ENCODE data around the gene GNAS. TPM values are rescaled to one million over a fixed set of nuclear protein-coding genes. Genes with fewer than 3 reads are reported as not detected.

Gene GNAS
- total RNA-seq (100 to 1,000 TPM; 745 to 849 (median 769) TPM), polyA plus RNA-seq (100 to 1,000 TPM; 722 to 854 (median 771) TPM)
- long read RNA-seq, donor 1, transcript GNAS-201 (12 exons, 1,866 nt) = major isoform, 148 of 1,000 reads
- long read RNA-seq, donor 1, transcript GNAS-231 (2 exons, 493 nt) = minor isoform, 25 of 1,000 reads
- long read RNA-seq, donor 1, transcript GNAS-210 (13 exons, 1,972 nt) = minor isoform, 126 of 1,000 reads
- long read RNA-seq, donor 1, transcript GNAS-238 (12 exons, 1,534 nt) = minor isoform, 13 of 1,000 reads
- long read RNA-seq, donor 1, partial matches to known transcripts = 667 of 1,000 reads
- long read RNA-seq, donor 1, other reads (novel, unspliced or antisense) = 0 of 1,000 reads
- long read RNA-seq, donor 2, full-length matches to known transcripts = 338 of 964 reads
- long read RNA-seq, donor 2, partial matches to known transcripts = 613 of 964 reads
- long read RNA-seq, donor 2, other reads (novel, unspliced or antisense) = 13 of 964 reads

DNA sequence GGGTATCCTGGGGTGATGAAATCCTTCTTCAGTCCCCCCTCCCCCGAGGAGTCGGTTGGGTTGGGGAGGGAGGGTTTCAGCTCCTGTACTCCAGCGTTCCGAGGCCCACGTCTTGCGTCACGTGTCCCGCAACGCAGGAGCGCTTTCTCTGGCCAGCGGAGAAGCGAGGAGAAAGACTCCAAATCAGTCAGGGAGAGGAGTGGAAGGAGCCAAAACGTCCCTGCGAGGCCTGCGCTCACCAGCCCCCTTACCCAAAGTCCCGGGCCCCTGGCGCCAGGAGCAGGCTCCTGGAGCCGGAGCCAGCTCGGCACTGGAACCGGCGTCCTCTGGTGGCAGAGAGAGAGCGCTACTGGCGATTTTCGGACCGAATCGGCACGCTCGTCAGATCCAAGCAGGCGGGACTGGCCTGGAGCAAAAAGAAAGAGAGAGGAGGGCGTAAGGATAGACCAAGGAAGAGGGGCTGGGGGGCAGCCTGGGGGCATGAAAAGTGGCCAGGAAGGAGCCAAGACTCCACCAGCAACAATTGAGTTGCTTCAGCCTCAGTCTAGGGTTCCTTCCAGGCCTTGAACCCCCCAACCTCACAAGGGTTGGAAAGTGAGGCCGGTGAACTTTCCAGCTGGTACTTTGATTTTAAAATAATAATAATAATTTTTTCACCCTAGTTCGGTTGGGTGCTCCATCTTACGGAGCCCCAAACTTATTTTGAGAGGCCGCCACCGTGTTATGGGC, at the start of gene GNAS:
GNAS (plus strand) TSS at position 174 of the 729 bp plus-strand sequence.
- WGBS, 5 donors = 30 to 45% (median 35%) methylated on average over 25 to 35 of the region's 35 CpGs
- Histone ChIP-seq H3K4me3 (peak within 1 kb of the TSS in 7 of 8 donors; percentile 28 to 69 (median 39)), H3K27ac (no peak within 1 kb of the TSS), H3K4me1 (peaks cover 0 to 47% (median 36%) of the 10 kb centered on the region in 6 donors), H3K27me3 (replicated peaks in 1 of 7) (peaks cover 0 to 88% (median 66%) of the 10 kb centered on the region in 7 donors), H3K36me3 (no peaks in the 10 kb centered on the region), H3K9me3 (no peaks in the 10 kb centered on the region)
- intact Hi-C loops (cut with DNase I; ENCODE audit: low total_unique reads) = no loop called here
- TF ChIP-seq POLR2A (IDR thresholded peaks at IDR 0.05) = no peak
- TF ChIP-seq, protein P1, sequence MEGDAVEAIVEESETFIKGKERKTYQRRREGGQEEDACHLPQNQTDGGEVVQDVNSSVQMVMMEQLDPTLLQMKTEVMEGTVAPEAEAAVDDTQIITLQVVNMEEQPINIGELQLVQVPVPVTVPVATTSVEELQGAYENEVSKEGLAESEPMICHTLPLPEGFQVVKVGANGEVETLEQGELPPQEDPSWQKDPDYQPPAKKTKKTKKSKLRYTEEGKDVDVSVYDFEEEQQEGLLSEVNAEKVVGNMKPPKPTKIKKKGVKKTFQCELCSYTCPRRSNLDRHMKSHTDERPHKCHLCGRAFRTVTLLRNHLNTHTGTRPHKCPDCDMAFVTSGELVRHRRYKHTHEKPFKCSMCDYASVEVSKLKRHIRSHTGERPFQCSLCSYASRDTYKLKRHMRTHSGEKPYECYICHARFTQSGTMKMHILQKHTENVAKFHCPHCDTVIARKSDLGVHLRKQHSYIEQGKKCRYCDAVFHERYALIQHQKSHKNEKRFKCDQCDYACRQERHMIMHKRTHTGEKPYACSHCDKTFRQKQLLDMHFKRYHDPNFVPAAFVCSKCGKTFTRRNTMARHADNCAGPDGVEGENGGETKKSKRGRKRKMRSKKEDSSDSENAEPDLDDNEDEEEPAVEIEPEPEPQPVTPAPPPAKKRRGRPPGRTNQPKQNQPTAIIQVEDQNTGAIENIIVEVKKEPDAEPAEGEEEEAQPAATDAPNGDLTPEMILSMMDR (IDR thresholded peaks at IDR 0.05 in 8 of 11, conservative IDR thresholded peaks at IDR 0.05 in 3 of 11) = peak in 7 of 11 experiments; percentile 28 to 57 (median 47)
- peak; percentile 80 for DNase-seq

DNA sequence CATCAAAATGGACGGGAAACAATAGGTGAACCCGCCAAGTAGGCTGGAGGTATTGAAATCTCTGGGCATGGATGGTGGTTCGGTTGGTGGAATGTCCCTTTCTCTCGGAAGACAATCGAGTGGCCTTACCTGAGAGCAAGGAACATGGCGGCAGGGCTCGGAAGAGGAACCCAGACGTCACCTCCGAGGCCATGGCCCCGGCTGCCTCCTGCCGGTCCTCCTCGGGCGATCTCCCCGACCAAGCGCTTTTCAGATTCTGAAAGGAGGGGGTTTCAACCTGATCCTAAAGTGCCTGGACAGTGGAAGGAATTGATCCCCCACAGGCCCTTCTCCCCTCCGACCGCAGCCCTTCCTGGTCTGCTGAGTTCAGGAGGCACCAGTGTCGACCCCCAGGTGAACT, 49.0 kb upstream of the GNAS start:
- intact Hi-C loops (cut with DNase I; ENCODE audit: low total_unique reads) = no loop called here
- WGBS, 5 donors = 77 to 89% (median 84%) methylated on average over 15 to 18 of the region's 18 CpGs
- no peak overlapping the region for H3K27ac ChIP-seq

DNA sequence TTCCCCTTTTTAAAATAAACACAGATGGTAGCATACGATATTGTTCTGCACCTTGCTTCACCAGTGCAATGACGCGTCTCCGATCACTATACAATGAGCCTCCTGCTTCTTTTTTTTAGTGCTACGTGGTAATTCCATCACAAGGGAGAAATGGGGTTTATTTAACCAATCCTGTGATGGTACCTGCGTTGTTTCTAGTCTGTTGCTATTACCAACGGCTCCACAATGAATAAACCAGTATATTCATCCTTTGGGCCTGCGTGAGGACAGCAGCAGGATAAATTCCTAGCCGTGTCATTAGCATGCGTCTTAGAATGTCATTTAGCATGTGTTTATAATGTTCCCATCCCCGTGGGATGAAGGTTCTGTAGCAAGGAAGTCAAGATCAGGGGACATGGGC, 44.7 kb upstream of the GNAS start:
- TF ChIP-seq, protein P1 (IDR thresholded peaks at IDR 0.05 in 8 of 11, conservative IDR thresholded peaks at IDR 0.05 in 3 of 11) = no peak
- TF ChIP-seq POLR2AphosphoS5 (IDR thresholded peaks at IDR 0.05) = no peak
- TF ChIP-seq POLR2A (IDR thresholded peaks at IDR 0.05) = no peak
- no peak for DNase-seq
- 80 to 91% (median 86%) methylated on average over 11 of the region's 11 CpGs for WGBS, 5 donors
- H3K4me1 ChIP-seq = no peaks in the 10 kb centered on the region
- intact Hi-C loops (cut with DNase I; ENCODE audit: low total_unique reads) = no loop called here
- H3K27me3 ChIP-seq (replicated peaks in 1 of 7) = peaks cover 0 to 78% (median 0%) of the 10 kb centered on the region in 7 donors
- no peak overlapping the region for H3K27ac ChIP-seq
- H3K36me3 ChIP-seq = no peaks in the 10 kb centered on the region
- no peaks in the 10 kb centered on the region for H3K9me3 ChIP-seq
- no peak overlapping the region for H3K4me3 ChIP-seq

More for the DNA sequence above, 49.0 kb upstream of the GNAS start:
- DNase-seq = no peak
- H3K4me3 ChIP-seq = no peak overlapping the region
- H3K27me3 ChIP-seq (replicated peaks in 1 of 7) = peaks cover 0 to 52% (median 0%) of the 10 kb centered on the region in 7 donors
- H3K9me3 ChIP-seq = no peaks in the 10 kb centered on the region
- H3K36me3 ChIP-seq = no peaks in the 10 kb centered on the region
- H3K4me1 ChIP-seq = no peaks in the 10 kb centered on the region
- TF ChIP-seq POLR2A (IDR thresholded peaks at IDR 0.05) = no peak
- TF ChIP-seq POLR2AphosphoS5 (IDR thresholded peaks at IDR 0.05) = no peak
- TF ChIP-seq, protein P1 (IDR thresholded peaks at IDR 0.05 in 8 of 11, conservative IDR thresholded peaks at IDR 0.05 in 3 of 11) = no peak
